SU-DHL-6 (cell line): ENCODE results near the gene STK39.

Experiments used
- H2AFZ ChIP-seq: fragments of 200-600 bp; sonication (generic); 2 replicates; pipeline ENCODE4 v1.6.1; 2014; ENCODE audit warnings: low read depth, mild to moderate bottlenecking, moderate library complexity, mixed read lengths, antibody characterized with exemption, low read length; ENCODE audit not compliant: severe bottlenecking
- H3F3A ChIP-seq: fragments of 200-600 bp; shearing (Covaris generic); 2 replicates; pipeline ENCODE4 v1.6.0; 2016; ENCODE audit warnings: antibody characterized with exemption, mild to moderate bottlenecking; ENCODE audit not compliant: insufficient read depth
- H3K27ac ChIP-seq: fragments of 200-600 bp; sonication (generic); 2 replicates; pipeline ENCODE4 v1.5.1; 2016; ENCODE audit warnings: low read depth, mild to moderate bottlenecking, low read length, moderate library complexity, mixed read lengths
- H3K27me3 ChIP-seq: fragments of 200-600 bp; sonication (generic), shearing (Covaris generic); 2 replicates; pipeline ENCODE4 v1.6.0; 2014; ENCODE audit warnings: mild to moderate bottlenecking, low read length
- H3K36me3 ChIP-seq: fragments of 200-600 bp; sonication (generic); 2 replicates; pipeline ENCODE4 v1.6.1; 2014; ENCODE audit warnings: mild to moderate bottlenecking, low read length, mixed read lengths
- H3K4me2 ChIP-seq: fragments of 300-600, 200-600 bp; shearing (Covaris generic), sonication (generic); 2 replicates; pipeline ENCODE4 v1.6.0; 2014; ENCODE audit warnings: low read length, low read depth, mild to moderate bottlenecking; ENCODE audit not compliant: poor library complexity, severe bottlenecking
- H3K4me3 ChIP-seq: fragments of 200-600 bp; sonication (generic); 2 replicates; pipeline ENCODE4 v1.5.1; 2014; ENCODE audit warnings: antibody characterized with exemption, low read length, mild to moderate bottlenecking, mixed read lengths; ENCODE audit not compliant: insufficient read depth, poor library complexity, severe bottlenecking
- H3K79me2 ChIP-seq: fragments of 200-600 bp; sonication (generic); 2 replicates; pipeline ENCODE4 v1.6.1; 2014; ENCODE audit warnings: mild to moderate bottlenecking, low read length, moderate library complexity; ENCODE audit not compliant: insufficient read depth
- H3K9ac ChIP-seq: fragments of 200-600 bp; sonication (generic); 2 replicates; pipeline ENCODE4 v1.7.0; 2014; ENCODE audit warnings: mild to moderate bottlenecking, low read length
- H3K9me2 ChIP-seq: fragments of 200-600 bp; sonication (generic); replicated peaks from 2 replicates; pipeline ENCODE4 v1.6.1; 2014; ENCODE audit warnings: low read length; ENCODE audit not compliant: insufficient read depth
- H3K9me3 ChIP-seq: fragments of 200-600 bp; sonication (generic); 2 replicates; pipeline ENCODE4 v1.6.1; 2014; ENCODE audit warnings: low read length, mixed read lengths; ENCODE audit not compliant: insufficient read depth
- H4K20me1 ChIP-seq: fragments of 200-600 bp; sonication (generic); 2 replicates; pipeline ENCODE4 v1.6.1; 2014; ENCODE audit warnings: low read depth, mild to moderate bottlenecking, antibody characterized with exemption, low read length, moderate library complexity, mixed read lengths
- EZH2phosphoT487 ChIP-seq: fragments of 200-600 bp; sonication (generic), shearing (Covaris generic); conservative IDR thresholded peaks from 2 replicates; pipeline ENCODE4 v1.6.1; 2018; ENCODE audit warnings: mild to moderate bottlenecking, antibody characterized with exemption, low read length, moderate library complexity, mixed read lengths
- TF ChIP-seq, protein P1 (sequence below): fragments of 200-600 bp; sonication (generic); IDR thresholded peaks from one replicate; pipeline ENCODE4 v1.5.1; 2017; ENCODE audit warnings: antibody characterized with exemption, mild to moderate bottlenecking, low read length, moderate library complexity; ENCODE audit not compliant: insufficient read depth, poor library complexity, severe bottlenecking

The STK39 gene

DNA sequence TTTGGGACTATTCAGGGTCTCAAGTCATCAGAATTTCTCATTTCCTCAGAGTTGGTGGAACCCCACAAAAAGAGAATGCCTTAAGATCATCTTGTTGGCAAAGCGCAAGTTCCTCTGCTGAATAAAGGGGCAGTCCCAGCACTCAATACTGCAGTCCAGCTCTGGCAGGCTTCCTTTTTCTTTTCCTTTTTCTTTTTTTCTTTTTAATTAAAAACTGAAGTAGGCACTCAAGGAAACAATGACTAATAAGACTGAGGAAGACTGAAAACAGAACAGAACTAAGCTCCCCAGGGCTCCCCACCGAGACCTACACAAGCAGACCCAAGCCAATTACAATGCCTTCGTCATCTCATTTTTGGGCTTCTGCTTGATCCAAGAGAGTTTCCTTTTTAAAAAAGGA is 82.0 kb downstream of the STK39 start:
- H4K20me1 ChIP-seq, result no peaks in the 10 kb centered on the region
- TF ChIP-seq EZH2phosphoT487, result no peak
- TF ChIP-seq, protein P1, sequence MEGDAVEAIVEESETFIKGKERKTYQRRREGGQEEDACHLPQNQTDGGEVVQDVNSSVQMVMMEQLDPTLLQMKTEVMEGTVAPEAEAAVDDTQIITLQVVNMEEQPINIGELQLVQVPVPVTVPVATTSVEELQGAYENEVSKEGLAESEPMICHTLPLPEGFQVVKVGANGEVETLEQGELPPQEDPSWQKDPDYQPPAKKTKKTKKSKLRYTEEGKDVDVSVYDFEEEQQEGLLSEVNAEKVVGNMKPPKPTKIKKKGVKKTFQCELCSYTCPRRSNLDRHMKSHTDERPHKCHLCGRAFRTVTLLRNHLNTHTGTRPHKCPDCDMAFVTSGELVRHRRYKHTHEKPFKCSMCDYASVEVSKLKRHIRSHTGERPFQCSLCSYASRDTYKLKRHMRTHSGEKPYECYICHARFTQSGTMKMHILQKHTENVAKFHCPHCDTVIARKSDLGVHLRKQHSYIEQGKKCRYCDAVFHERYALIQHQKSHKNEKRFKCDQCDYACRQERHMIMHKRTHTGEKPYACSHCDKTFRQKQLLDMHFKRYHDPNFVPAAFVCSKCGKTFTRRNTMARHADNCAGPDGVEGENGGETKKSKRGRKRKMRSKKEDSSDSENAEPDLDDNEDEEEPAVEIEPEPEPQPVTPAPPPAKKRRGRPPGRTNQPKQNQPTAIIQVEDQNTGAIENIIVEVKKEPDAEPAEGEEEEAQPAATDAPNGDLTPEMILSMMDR, result no peak
- no peaks in the 10 kb centered on the region for H3K27me3 ChIP-seq
- H3F3A ChIP-seq, result no peaks in the 10 kb centered on the region
- H3K9me2 ChIP-seq, result no peaks in the 10 kb centered on the region
- H3K4me3 ChIP-seq, result no peak overlapping the region
- no peak overlapping the region for H3K27ac ChIP-seq
- H2AFZ ChIP-seq, result no peak overlapping the region
- H3K4me2 ChIP-seq, result no peak overlapping the region
- H3K9ac ChIP-seq, result no peak overlapping the region
- H3K79me2 ChIP-seq, result no peaks in the 10 kb centered on the region
- no peaks in the 10 kb centered on the region for H3K9me3 ChIP-seq
- 0 out of 2 replicates have a peak, but pooled peaks cover 5% of the 10 kb centered on the region for H3K36me3 ChIP-seq

DNA sequence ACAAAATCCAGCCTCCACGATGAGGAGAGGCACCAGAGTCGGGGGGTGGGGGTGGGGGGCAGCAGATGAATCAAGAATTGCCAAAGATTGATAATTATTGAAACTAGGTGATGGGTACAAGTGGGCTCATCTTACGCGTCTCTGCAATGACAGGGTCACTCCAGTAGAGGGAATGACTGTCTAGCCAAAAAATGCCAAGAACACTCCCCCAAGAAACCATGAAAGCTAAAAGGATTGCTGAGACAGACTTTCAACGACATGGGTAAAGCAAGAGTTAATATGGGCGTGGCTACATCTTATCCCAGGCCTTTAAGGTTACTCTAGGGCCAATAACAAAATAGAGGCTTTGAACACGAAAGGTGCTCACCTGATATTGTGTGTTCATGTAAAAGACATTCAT is 86.5 kb downstream of the STK39 start:
- H3K79me2 ChIP-seq, result no peaks in the 10 kb centered on the region
- TF ChIP-seq, protein P1, result no peak
- H3K4me2 ChIP-seq, result no peak overlapping the region
- no peaks in the 10 kb centered on the region for H4K20me1 ChIP-seq
- no peaks in the 10 kb centered on the region for H3F3A ChIP-seq
- H3K27me3 ChIP-seq, result no peaks in the 10 kb centered on the region
- 0 out of 2 replicates have a peak, but pooled peaks cover 5% of the 10 kb centered on the region for H3K36me3 ChIP-seq
- H3K9ac ChIP-seq, result no peak overlapping the region
- H3K4me3 ChIP-seq, result no peak overlapping the region
- no peak overlapping the region for H3K27ac ChIP-seq
- H3K9me3 ChIP-seq, result no peaks in the 10 kb centered on the region
- H3K9me2 ChIP-seq, result no peaks in the 10 kb centered on the region
- H2AFZ ChIP-seq, result no peak overlapping the region

DNA sequence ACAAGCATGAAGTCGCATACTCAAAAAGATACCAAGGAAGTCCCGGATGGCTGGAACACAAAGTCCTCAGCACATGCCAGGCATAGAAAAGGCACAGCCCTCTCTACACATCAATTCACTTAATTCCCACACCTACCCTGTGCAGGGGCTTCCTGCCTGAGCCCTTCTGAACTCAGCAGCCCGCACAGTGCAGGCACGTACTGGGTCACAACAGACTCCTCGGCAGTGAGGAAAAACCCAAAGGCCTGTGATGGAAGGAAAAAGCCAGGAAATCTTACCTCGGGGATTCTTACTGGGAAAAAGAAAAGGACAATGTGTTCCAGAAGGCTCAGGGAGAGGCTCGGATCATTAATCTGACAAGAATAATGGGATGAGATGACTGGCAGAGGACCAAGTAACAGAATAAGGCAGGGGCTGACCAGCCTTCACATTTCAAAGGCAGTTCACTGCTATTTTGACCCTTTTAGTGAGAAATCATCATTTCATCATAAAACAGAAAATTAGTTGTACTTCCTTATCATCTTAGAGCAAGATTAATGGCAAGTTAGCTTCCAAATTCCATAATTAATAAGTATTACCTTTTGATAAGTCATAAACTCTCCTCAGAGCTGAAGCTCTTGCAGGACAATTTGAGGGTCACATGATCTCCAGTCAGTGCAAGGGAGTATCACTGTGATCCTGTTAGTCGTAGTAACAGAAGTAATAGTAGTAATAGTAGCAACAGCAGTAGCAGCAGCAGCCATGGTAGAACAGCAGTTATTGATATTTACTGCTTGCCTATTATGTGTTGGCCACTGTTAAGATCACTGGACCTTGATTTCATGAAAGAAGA is 87.4 kb downstream of the STK39 start:
- Histone ChIP-seq H3K27me3 (no peaks in the 10 kb centered on the region), H3K4me3 (no peak overlapping the region), H3K36me3 (0 out of 2 replicates have a peak, but pooled peaks cover 5% of the 10 kb centered on the region), H3K9ac (no peak overlapping the region), H3K79me2 (no peaks in the 10 kb centered on the region), H3F3A (no peaks in the 10 kb centered on the region), H4K20me1 (no peaks in the 10 kb centered on the region), H3K4me2 (no peak overlapping the region), H3K9me3 (no peaks in the 10 kb centered on the region), H2AFZ (no peak overlapping the region), H3K27ac (no peak overlapping the region), H3K9me2 (no peaks in the 10 kb centered on the region)
- TF ChIP-seq, protein P1, result no peak
- no peak for TF ChIP-seq EZH2phosphoT487
